Measurements from ENCODE around the gene HGD.
"Not testable (repeated sequence)": the region's sequence is repeated elsewhere in the genome, so short reads cannot be mapped to it uniquely, and the experiment has no call there.

The HGD gene

GRCh38 chr3:120680193-120680894, 1.7 kb downstream of the HGD start:
- DNase-seq (ENCODE audit: low spot score), result no peak

GRCh38 chr3:120678984-120679383, 3.1 kb downstream of the HGD start:
- DNase-seq (ENCODE audit: low spot score), result no peak

DNA sequence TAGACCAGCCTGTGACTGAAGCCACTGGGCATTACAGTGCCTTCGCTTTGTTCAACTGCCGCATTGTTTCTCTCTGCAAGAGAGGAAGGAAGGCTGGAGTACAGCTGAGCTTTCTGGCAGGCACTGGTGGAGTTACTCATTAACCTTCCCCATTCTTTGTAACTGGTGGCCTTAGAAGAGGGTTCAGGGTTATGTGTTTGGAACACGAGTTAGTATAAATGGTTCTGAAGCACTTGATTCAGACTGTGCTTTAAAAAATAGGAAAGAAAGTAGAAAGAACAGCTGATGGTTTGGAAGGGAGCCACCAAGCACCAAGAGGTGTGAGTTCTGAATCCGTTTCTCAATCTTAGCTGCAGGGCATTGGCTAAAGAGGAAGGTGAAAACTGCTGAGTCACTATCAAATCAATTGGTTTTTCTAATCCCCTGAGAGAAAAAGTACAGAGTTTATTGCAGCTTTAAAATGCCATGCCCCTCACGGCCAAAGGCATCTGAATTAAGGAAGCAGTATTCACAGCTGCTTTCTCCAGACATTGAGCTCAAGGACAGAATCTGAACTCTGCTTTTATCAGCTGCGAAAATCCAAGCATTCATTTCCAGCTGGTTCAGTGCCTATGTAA, 3.6 kb downstream of the HGD start:
- DNase-seq (ENCODE audit: low spot score), result peak; percentile 17

DNA sequence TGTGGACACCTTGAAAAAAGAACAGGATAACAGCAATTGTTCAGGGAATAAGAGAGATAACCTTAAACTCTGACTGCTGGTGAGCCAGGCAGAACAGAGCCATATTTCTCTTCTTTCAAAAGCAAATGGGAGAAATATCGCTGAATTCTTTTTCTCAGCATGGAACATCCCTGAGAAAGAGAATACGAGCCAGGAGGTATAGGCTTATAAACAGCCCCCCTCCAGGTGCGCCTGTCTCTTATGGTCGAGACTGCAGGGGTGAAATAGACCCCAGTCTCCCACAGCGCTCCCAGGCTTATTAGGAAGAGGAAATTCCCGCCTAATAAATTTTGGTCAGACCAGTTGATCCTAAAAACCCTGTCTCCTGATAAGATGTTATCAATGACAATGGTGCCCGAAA, 4.8 kb downstream of the HGD start:
- DNase-seq (ENCODE audit: low spot score), result not testable (repeated sequence)

GRCh38 chr3:120673116-120673515, 8.9 kb downstream of the HGD start:
- DNase-seq (ENCODE audit: low spot score), result no peak

DNA sequence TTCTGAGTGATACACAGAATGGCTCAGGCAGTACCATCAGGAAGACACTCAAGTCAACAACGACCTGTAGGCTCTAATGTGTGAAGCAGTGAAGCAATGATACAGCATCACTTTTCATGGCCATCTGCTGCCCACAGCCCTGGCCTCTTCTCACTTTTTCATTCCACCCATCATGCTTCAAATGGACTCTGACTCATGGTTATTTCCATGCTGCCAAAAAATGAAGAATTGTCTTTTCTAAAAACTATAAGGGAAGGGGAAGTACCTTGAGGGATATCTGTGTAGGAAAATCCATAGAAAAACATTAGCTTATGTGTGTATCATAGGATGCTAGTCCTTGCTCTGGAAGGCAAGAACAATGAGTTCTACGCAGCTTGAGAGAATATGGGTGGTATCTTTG, 11.5 kb downstream of the HGD start:
- DNase-seq (ENCODE audit: low spot score), result no peak

DNA sequence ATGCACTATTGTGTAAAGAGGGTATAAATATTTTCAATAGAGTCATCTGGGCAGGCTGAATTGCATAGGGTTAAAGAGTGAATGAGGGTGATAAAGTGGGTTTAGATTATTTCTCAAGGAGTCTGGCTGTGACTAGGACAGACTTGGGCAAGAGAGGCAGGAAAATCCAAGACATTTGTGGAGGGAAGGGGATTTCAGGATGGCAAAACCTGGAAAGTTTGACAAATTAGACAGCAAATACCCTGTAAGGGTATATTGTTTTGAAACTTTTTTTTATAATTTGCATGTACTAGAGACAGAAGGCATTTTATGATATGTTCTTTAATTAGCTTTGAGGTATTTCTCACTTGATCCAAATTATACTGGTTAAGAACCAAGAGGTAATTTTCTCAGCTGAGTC, 17.1 kb downstream of the HGD start:
- no peak for DNase-seq (ENCODE audit: low spot score)

DNA sequence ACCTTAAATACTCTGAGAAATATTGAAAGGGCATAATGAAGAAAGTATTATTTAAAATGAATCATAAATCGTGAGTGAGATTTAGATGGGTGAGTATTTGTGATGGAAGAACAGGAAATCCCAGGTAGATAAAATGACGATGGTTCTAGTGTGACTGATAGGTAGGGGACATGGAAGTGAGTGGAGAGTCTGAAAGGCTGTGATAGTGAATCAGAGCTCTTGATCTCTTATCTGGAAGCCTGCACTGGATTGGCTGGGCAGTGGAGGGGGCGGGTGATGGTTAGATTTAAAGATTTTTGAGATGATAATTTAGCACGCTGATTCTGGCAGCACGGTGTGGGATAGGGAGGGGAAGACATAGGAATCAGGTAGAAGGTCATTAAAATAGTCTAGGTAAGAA, 20.1 kb downstream of the HGD start:
- DNase-seq (ENCODE audit: low spot score), result no peak

- no peak for DNase-seq (ENCODE audit: low spot score)
These were observed 20.7 kb downstream of the HGD start for GRCh38 chr3:120661106-120661905.

DNA sequence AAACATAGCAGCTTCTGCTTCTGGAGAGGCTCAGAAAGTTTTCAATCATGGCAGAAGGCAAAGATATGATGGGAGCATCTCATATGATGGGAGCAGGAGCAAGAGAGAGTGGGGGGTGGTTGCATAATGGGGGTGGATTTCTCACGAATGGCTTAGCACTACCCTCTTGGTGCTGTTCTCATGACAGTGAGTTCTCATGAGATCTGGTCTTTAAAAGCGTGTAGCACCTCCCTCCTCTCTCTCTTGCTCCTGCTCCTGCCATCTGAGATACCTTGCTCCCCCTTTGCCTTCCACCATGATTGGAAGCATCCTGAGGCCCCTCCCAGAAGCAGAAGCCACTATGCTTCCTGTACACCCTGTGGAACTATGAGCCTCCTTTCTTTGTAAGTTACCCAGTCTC, 22.2 kb downstream of the HGD start:
- DNase-seq (ENCODE audit: low spot score), result no peak

GRCh38 chr3:120659285-120659684, 22.8 kb downstream of the HGD start:
- DNase-seq (ENCODE audit: low spot score), result no peak

GRCh38 chr3:120652896-120653545, 29.0 kb downstream of the HGD start:
- no peak for DNase-seq (ENCODE audit: low spot score)

- no peak for DNase-seq (ENCODE audit: low spot score)
These were observed 29.8 kb downstream of the HGD start for GRCh38 chr3:120652281-120652680.

GRCh38 chr3:120650311-120650710, 31.7 kb downstream of the HGD start:
- DNase-seq (ENCODE audit: low spot score), result no peak

DNA sequence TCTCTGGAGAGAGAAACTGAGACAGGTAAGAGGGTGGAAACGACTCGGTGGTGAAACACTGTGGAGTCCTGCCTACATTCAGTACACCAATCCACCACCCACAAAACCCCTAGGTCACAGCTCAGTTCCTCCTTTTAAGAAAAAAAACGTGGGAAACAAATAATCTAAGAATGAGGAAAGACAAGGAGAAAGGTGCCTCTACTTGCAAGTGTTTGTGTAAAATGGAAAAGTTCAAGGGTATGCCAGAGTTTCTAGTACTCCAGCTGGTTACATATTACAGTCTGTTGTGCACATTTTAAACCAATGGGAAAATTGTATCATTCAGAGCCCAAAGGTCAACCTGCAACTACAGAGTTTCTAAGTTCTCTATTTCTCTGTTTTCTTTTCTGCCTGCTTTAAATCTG, 32.2 kb downstream of the HGD start:
- no peak for DNase-seq (ENCODE audit: low spot score)

DNA sequence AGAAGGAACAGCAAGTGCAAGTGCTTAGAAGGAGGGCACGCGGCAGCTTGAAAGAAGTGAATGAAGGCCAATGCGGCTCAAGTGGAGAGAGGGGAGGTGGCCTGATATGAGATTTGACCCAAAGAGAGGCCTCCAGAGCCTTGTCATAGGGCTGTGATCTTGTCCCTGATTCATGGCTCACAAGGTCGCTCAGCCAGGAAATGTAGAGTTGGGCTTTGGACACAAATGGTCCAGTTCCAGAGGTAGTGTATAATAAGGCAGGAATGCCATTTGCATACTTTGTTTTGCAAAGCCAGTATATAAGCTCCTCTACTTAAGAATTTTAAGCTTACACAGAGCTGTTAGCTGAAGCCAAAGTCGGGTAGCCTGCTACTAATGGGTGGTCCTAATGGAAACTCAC, 33.7 kb downstream of the HGD start:
- no peak for DNase-seq (ENCODE audit: low spot score)

DNA sequence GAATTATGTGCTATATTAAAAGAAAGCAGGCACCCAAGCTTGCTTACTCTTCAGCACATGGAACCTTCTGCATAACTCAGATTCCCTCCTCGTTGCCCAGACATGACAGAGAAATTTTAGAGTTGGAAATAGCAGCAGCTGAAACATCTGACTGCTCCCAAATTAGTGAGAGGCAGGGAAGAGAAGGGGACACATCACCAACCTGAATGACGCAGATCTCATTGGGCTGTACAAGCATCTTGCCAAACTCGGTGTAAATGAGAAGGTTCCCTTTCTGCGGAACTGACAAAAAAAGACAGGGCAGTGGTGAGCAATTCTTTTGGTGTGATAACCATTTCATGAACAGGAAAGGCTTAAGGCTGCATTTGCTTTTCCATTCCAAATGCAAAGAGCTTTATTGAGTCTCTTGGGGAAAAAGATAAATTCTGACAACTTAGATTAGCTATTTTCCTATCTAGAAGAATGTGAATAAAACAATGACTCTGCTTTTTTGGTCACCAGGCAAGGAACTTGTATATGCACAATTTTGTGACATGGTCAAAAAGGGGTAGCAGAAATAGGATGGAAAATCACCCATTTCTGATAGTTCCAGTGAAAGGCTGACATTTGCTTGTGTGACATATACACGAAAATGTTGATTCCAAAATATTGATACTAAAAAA, 35.1 kb downstream of the HGD start:
- no peak for DNase-seq (ENCODE audit: low spot score)

GRCh38 chr3:120645083-120645845, 36.8 kb downstream of the HGD start:
- DNase-seq (ENCODE audit: low spot score), result no peak

- DNase-seq (ENCODE audit: low spot score), result no peak
These were observed 39.6 kb downstream of the HGD start for GRCh38 chr3:120642368-120642948.

GRCh38 chr3:120641696-120642246, 40.3 kb downstream of the HGD start:
- DNase-seq (ENCODE audit: low spot score), result no peak

GRCh38 chr3:120640231-120640630, 41.8 kb downstream of the HGD start:
- DNase-seq (ENCODE audit: low spot score), result no peak
